NOMO-1 treated with DMSO at 0.1 percent for 48 hours (cell line): ENCODE measurements around the gene CPA1.

Experiments used
- DNase-seq: peaks from one replicate; lab custom pipeline; 2025; ENCODE audit not compliant: unreplicated experiment; lab: John Stamatoyannopoulos, UW

The CPA1 gene

DNA sequence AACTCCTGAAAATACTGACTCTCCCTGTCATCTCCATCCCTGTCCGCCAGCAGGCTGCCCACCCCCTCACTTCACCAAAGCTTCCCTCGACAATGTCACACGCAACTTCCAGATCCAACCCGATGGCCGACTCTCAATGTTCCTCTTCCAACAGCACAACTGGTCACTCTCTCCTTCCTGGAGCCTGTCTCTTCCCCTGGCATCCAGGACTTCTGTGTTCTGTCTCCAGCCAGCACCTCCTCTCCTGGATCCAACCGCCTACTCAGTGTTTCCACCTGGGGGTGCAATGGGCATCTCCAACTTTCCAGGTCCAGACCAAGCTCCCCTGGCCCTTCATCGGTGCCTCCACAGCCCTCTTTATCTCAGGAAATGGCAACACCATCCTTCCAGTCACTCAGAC is 27.1 kb upstream of the CPA1 start:
- no peak for DNase-seq

DNA sequence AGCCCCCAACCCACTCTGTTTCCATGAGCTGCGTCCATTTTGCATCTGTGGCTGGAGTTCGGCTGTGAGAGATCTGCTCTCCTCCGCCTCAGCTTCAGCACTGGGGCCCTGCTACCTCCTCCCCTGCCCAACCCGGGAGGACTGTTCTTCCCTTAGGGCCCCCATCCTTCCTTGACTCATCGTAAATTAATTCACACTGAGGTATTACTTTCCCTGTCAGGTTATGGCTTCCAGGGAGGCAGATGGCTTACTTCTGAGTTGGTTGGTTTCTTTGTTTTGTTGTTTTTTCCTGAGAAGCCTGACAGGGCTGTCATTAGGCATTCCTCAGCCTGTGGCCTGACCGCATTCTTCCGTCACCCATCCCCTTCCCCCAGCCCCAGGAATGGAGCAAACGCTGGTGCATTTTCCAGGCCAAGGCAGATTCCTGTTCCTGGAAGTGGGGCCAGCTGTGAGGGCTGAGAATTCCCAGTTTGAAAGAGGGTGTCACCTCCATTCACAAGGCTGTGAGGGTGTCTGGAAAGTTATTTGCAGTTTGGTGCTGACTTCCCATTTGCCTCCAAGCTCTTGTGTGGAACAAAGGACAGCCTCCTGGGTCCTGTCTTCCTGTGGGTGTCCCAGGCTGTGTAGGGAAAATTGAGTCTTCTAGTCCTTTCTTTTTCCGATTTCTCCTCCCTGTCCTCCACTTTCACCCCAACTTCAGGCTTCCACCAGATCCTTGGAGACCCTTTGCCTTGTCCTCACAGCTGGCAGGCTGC is 24.0 kb upstream of the CPA1 start:
- no peak for DNase-seq

DNA sequence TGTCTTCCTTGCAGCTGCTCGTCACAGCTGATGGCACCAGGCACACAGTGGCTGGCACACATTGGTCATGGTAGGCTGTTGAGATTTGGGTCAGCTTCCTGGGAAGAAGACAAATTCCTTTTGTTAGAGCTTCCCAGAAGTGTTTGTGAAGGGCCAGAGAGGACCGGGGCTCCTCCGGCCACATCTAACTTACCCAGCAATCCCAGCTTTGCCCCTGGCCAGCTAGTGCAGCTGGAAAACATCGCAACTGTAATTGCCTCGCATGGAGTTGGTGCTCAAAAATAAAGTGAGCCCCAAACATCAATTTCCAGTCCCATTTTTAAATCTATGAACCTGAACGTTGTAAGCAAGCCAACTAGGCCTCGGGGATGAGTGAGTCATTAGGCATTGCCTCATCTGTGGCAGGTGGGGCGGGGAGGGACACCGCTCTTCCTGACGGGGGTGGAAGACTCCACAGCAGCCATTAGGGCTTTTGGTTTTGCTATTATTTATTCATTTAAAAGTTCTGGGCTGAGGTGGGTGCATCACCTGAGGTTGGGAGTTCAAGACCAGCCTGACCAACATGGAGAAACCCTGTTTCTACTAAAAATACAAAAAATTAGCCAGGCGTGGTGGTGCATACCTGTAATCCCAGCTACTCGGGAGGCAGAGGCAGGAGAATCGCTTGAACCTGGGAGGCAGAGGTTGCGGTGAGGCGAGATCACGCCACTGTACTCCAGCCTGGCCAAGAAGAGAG is 23.2 kb upstream of the CPA1 start:
- peak; percentile 0 for DNase-seq

DNA sequence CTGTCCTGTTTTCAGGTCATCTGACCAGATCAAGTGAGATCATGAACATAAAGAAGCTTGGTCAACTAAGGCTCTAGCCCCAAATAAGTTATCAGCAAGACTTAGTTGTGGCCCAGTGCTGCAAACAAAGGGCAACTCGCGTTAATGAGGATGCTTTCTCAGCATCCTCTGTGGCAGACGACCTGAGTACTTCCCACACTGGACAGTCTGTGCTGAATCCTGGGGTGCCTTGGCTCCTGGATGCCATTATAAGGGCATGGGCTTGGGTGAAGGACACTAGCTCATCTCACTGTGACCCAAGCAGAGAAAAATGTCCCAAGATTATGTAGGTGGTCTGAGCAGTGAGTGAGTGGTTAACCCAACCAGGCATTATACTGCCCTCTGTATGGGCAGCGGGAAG is 21.8 kb upstream of the CPA1 start:
- DNase-seq = no peak

DNA sequence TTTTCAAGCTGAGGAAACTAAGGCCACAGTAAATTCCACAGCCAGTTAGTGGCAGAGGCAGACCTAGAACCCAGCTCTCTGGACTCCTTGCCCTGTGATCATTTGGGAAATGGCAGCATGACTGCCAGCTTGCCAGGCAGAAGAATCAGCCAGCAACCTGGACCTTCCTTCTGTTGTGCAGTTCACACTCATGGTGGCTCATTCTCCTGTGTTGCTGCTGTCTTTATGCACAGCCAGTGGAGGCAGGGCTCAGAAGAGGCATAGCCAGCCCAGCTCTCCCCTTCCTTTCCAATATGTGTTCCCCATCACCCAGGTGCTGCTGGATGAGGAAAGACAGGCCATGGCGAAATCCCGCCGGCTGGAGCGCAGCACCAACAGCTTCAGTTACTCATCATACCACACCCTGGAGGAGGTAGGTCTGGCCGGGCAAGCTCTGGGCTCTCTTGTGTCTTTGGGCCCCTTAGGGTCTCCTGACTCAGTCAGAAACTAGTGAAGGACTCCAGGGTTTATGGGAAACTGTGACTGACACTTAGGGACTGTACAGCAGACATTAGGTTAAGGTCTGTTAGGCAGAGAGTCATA is 20.9 kb upstream of the CPA1 start:
- DNase-seq = no peak

GRCh38 chr7:130360518-130360917 is 19.8 kb upstream of the CPA1 start:
- no peak for DNase-seq

- DNase-seq = no peak
These were observed 18.6 kb upstream of the CPA1 start for GRCh38 chr7:130361681-130362080.

DNA sequence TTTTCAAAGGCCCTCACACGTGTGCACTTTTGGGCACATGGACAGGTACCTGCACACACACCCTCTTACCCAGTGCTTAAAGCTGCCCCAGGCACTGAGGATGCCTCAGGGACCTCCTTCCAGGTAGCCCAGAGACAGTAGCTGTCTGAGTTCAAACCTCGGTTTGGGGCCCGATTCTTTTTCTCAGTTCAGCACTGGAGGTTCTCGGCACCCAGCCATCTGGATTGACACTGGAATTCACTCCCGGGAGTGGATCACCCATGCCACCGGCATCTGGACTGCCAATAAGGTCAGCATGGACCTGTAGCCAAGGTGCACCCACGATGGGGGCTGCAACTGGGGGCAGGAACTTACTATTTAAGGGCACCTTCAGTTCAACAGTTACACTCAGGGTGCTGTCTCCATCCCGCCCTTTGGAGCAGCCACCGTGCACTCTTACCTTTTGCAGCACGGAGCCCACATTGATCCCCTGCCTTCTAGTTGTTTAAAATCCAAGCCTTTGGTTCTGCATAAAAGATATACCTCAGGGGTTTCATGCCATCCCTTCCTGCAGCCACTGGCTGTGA is 18.0 kb upstream of the CPA1 start:
- DNase-seq = no peak

DNA sequence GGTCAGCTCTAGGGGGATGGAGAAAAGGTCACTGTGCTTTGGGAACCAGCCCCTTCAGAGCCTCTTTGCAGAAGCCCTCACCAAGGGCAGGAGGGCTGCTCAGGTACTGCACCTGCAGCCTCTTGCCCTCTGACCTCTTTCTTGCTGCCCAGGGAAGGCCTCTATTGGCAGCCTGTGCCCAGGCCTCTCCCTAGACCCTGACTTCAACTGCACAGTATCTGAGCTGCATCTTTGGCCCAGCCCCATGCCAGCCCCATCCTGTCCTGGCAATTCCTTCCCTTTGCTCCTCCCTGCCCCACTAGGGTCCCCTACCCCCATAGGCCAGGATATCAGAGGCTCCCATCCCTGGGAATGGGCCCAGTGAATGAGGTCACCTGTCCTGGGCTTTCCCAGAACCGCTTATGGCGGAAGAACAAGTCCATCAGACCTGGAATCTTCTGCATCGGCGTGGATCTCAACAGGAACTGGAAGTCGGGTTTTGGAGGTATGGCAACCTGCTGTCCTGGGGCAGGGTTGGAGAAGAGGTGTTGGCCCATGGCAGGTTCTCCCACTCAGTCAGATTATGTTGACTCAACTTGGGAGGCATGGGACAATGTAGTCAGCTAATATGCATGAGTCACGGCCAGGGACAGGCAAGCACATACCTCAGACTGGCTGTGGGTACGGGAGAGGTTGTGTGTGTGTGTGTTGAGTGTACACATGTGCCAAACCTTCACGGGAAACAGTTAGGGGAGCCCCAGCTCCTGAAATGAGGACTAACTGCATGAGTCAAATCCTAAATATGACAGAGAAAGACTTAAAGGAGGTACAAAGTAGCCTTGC is 17.1 kb upstream of the CPA1 start:
- DNase-seq = no peak

DNA sequence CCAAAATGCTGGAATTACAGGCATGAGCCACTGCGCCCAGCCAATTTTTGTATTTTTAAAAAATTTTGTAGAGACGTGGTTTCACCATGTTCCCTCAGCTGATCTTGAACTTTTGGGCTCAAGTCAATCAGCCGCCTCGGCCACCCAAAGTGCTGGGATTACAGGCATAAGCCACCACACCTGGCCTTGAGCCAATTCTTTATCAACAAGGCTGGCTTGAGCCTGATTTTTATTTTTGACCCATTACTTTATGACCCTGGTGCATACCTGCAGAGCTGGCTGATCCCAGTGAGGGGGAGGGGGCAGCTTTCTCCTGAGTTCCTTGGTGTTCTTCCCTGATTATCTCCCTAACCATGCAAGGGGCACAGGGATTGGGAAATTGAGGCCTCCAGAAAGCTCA is 15.8 kb upstream of the CPA1 start:
- DNase-seq = no peak

DNA sequence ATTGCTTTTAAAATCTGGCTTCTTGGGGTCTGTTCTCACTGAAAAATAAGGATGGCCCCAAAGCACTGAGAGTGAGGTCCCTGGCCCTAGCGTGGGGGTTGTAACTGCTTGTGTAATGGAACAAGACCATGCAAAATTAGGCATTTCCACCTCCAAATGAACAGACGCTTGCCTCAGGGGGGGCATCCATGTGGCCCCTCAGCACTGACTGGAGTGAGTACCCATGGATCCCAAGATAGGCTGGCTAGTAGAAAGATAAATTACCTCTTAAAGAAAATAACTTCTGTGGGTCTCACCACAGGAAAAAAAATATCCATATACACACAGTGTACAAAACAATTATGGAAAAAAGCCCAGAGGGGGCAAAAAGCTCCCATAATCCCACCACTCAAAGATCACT is 15.2 kb upstream of the CPA1 start:
- DNase-seq = no peak

DNA sequence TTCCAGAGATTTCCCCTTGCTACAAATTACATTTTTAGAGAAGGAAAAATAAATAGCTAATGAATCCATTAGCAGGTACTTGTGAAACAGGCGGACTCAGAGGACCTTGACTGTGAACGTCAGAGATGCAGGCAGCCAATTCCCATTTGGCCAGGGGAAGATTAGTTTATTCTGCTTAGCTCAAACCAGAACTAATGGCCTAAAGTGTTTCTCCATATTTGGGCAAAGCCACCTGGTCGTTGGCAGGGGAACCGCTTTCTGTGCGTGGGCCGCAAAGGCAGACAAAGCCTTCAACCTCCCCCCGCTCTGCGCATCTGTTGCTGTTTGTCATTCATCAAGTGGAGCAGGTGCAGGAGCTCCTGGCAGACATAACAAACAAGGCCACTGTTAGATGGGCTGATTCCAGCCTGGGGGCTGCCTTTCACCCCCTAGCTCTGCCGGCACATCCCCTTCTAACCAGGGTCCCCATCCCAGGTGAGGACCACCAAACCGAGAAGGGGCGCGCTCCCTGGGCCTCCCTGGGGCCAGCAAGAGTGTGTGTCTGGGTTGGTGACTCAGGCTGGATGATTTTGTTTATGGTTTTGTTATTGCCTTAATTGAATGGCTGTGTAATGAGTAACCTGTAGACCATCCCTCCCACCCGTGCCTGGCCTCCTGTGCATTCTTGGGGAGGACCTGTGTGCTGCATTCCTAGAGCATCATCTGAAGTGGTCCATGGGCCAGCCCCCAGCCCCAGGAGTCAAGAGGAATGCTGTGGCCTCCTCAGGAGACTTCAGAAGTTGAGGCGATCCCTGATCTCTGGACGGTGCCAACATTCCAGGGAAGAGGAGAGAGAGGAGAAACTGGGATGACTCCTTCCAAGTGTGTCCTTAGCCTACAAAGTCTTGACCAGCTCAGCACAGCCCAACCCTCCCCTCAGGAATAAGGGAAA is 14.5 kb upstream of the CPA1 start:
- DNase-seq = no peak

DNA sequence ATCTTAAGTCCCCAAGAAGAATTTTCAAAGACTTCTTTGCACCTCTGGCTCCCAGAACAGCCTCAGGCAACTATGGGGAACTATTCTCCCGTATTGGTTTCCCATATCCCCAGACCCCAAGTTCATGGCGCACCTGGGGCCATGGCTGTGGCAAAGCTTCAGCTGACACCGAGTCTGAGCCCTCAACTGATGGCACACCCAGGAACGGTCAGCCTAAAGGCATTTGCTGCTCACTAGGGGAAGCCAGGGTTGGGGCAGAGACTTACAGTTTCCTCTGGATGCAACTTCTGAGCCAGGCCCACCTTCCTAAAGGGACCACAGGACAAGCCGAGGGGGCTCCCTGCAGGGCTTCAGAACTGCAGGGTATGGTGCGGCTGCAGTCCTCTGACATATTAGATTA is 13.7 kb upstream of the CPA1 start:
- no peak for DNase-seq

DNA sequence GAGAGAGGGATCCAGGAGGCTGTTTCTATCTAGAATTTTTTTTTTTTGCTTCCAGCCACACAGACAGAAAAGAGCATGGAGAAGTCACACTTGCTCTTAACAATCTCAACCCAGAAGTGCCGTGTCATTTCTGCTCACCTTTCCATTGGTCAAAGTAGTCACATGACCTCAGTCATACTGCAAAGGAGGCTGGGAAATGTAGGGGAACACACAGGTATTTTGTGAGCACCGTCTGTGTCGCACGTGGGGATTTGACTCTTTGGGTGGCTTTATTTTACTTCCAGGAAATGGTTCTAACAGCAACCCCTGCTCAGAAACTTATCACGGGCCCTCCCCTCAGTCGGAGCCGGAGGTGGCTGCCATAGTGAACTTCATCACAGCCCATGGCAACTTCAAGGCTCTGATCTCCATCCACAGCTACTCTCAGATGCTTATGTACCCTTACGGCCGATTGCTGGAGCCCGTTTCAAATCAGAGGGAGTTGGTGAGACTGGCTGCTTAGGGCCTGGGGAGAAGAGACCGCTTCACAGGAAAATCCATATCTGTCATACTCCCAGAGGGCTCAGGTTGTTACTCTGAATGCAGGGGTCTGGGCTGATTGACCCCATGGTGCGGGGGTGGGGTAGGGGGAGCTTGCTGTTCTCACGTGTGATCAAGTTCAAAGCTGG is 13.1 kb upstream of the CPA1 start:
- DNase-seq = no peak

DNA sequence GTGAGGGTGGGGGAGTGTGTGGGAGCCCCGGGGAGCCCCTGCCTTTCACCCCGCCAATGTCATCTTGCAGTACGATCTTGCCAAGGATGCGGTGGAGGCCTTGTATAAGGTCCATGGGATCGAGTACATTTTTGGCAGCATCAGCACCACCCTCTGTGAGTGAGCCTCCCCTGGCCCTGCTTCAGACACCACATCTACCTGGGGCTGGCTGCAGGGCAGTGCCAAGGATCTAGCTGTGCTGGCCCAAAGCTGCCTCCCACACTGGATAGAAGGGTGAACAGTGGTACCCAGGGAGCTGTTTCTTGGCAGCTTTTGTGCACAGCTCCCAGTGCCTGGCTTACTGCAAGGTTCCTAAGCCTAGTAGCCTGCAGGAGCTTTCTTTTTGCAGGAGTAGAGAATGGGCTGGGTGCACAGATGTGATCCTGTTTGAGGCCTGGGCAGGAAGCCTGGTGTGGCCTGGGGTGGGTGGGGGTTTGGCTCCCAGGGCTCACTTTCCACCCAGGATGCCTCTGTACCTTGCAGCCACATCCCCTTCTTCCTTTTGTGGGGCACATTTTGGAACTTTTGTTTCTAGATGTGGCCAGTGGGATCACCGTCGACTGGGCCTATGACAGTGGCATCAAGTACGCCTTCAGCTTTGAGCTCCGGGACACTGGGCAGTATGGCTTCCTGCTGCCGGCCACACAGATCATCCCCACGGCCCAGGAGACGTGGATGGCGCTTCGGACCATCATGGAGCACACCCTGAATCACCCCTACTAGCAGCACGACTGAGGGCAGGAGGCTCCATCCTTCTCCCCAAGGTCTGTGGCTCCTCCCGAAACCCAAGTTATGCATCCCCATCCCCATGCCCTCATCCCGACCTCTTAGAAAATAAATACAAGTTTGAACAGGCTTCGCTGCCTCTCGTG is 12.2 kb upstream of the CPA1 start:
- no peak for DNase-seq

DNA sequence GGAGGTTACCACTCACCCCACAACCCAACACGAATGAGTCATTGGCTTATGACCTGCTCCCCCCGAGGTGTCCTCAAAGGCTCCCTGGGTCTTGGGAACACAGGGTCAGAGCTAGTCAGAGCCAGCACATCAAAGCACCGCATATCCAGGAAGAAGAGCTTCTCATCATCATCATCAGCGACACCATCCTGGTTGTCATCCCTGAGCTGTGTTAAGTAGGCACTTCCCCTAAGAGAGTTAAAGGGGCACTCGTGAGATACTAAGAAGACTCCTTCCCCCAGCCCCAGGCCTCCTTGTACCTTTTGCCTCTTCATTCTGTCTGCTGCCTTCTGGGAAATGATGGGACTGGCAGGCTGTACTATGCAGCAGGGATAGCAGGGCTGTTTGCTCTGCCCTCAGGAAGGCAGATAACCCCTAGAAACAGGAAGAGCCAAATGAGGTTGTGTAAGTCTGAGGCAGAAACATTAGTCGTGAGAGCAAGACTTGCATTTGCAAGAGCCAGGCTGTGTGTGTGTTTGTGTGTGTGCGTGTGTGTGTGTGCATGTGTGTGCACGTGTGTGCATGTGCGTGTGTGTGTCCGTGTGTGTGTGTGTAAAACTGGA is 11.1 kb upstream of the CPA1 start:
- peak; percentile 51 for DNase-seq

DNA sequence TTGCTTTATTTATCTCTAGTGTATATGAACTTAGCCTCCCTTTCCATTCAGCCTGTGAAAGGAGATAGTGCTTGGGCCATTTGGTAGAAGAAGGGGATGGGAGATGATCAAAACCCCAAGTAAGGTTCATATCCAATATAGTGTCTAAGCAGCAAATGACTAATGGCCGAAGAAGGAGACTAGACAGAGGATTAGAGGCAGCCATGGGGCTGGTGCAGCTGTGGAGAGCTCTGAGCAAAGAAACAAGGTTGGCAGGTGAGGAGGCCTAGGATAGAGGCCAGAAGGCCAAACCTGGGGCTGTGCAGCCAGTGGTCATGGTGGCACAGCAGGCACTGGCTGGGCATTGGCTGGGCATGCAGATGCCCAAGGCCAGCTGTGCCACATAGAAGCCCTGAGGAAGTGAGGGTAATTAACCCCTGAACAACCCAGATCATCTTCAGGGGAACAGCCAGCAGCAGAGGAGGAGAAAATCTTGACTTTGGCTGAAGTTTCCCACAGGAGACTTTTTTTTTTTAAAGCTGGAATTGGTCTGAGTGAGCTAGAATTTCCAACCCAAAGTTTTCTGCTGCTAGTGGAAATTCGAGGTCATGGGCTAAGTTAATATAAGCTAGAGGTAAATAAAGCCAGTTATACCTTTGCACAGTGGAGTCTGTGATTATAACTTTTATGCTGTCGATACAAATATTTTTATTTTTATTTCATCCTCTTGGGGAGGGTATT is 10.3 kb upstream of the CPA1 start:
- DNase-seq = no peak
